HCT116 (cell line): ENCODE data around the gene SCN4A. TPM values are rescaled to one million over a fixed set of nuclear protein-coding genes. Genes with fewer than 3 reads are reported as not detected.

ENCODE experiments used
- ATAC-seq: fragments of 200-7000 bp; cut with Tn5 transposase; 2 replicates; pipeline ENCODE4 v1.9.1; 2020; ENCODE audit warnings: mild to moderate bottlenecking, moderate library complexity
- BruUV-seq: library from RNA; stranded (reverse); fragments of 400-500 nt; replicated peaks from 2 replicates; lab custom pipeline; 2021; lab: Mats Ljungman, UMichigan
- CTCF ChIA-PET: fragments of 300-600 bp; sonication (Branson Sonifier 250); formaldehyde crosslinking; loops from one replicate; lab custom pipeline; 2021; ENCODE audit warnings: antibody characterized with exemption; lab: Charles Lee
- POLR2A ChIA-PET: fragments of 300-600, 350-600 bp; sonication (Branson Sonifier 250); formaldehyde crosslinking; loops from one replicate; lab custom pipeline; 2021; ENCODE audit warnings: antibody characterized with exemption; lab: Charles Lee
- RAD21 ChIA-PET, 2 experiments: fragments of 300-600 bp; sonication (Branson Sonifier 250); formaldehyde crosslinking; loops; one replicate each; lab custom pipeline; 2023; ENCODE audit warnings: low total read pairs in 2 of 2; ENCODE audit not compliant: uncharacterized antibody in 2 of 2, unreplicated experiment in 2 of 2, low non-redundant PET in 1 of 2; lab: Charles Lee
- DNase-seq: peaks from one replicate; pipeline ENCODE4 v3.0.0-alpha.2; 2010; ENCODE audit warnings: low read depth, low spot score
- H2AFZ ChIP-seq: fragments of 200-600 bp; shearing (Covaris generic), sonication (generic); 2 replicates; pipeline ENCODE4 v1.6.1; 2017; ENCODE audit warnings: low read depth, mixed run types, mixed read lengths, antibody characterized with exemption, low read length; ENCODE audit not compliant: poor library complexity, severe bottlenecking
- H3K27ac ChIP-seq: 2 replicates; pipeline ENCODE4 v1.5.1; 2012; ENCODE audit warnings: low read depth, low read length
- H3K27me3 ChIP-seq: fragments of 200-600 bp; sonication (generic); 2 replicates; pipeline ENCODE4 v1.6.1; 2016; ENCODE audit warnings: mixed run types, low read length, mixed read lengths; ENCODE audit not compliant: insufficient read depth
- H3K36me3 ChIP-seq, 2 experiments: fragments of 200-500 bp in 1 of 2; fragments of 200-600 bp in 1 of 2; sonication (Bioruptor generic) in 1 of 2; sonication (generic) in 1 of 2; 2 replicates each; pipeline versions ENCODE4 v1.5.1 to v1.6.1; 2014 to 2016; ENCODE audit warnings: low read length in 2 of 2, inconsistent platforms in 1 of 2, mixed read lengths in 1 of 2, mixed run types in 1 of 2; ENCODE audit not compliant: insufficient read depth in 2 of 2, control insufficient read depth in 1 of 2
- H3K4me1 ChIP-seq, 2 experiments: fragments of 200-600 bp in 1 of 2; sonication (generic) in 1 of 2; 2 replicates each; pipeline versions ENCODE4 v1.5.1 to v1.6.1; 2012 to 2017; ENCODE audit warnings: low read length in 2 of 2, inconsistent platforms in 1 of 2, mild to moderate bottlenecking in 1 of 2, mixed read lengths in 1 of 2, mixed run types in 1 of 2, moderate library complexity in 1 of 2; ENCODE audit not compliant: insufficient read depth in 2 of 2, control insufficient read depth in 1 of 2
- H3K4me2 ChIP-seq: fragments of 200-600 bp; sonication (generic); 2 replicates; pipeline ENCODE4 v1.6.1; 2017; ENCODE audit warnings: mixed run types, low read length, mixed read lengths
- H3K4me3 ChIP-seq, 2 experiments: fragments of 200-600 bp in 1 of 2; sonication (generic) in 1 of 2; replicated peaks in 1 of 2; 2 replicates each; pipeline ENCODE4 v1.5.1; 2011 to 2016; ENCODE audit warnings: low read length in 2 of 2, control low read depth in 1 of 2, low read depth in 1 of 2, mild to moderate bottlenecking in 1 of 2, mixed read lengths in 1 of 2, mixed run types in 1 of 2
- H3K79me2 ChIP-seq: fragments of 200-600 bp; sonication (generic); 2 replicates; pipeline ENCODE4 v1.6.1; 2017; ENCODE audit warnings: mild to moderate bottlenecking, mixed run types, low read length, moderate library complexity, mixed read lengths; ENCODE audit not compliant: insufficient read depth
- H3K9ac ChIP-seq: fragments of 200-600 bp; sonication (generic); 2 replicates; pipeline ENCODE4 v1.6.1; 2016; ENCODE audit warnings: low read length, mixed read lengths
- H3K9me2 ChIP-seq: fragments of 200-600 bp; sonication (generic), shearing (Covaris generic); 2 replicates; pipeline ENCODE4 v1.6.1; 2017; ENCODE audit warnings: mixed run types, mild to moderate bottlenecking, moderate library complexity; ENCODE audit not compliant: insufficient read depth
- H3K9me3 ChIP-seq, 2 experiments: fragments of 200-500 bp in 1 of 2; fragments of 200-600 bp in 1 of 2; sonication (Bioruptor generic) in 1 of 2; sonication (generic) in 1 of 2; 2 replicates each; pipeline ENCODE4 v1.6.1; 2014 to 2017; ENCODE audit warnings: low read length in 2 of 2, mixed read lengths in 2 of 2, inconsistent platforms in 1 of 2, low read depth in 1 of 2, mild to moderate bottlenecking in 1 of 2, mixed run types in 1 of 2, moderate library complexity in 1 of 2; ENCODE audit not compliant: control insufficient read depth in 1 of 2, insufficient read depth in 1 of 2
- H4K20me1 ChIP-seq: fragments of 200-600 bp; sonication (generic), shearing (Covaris generic); 2 replicates; pipeline ENCODE4 v1.6.1; 2017; ENCODE audit warnings: mixed run types, mild to moderate bottlenecking, moderate library complexity; ENCODE audit not compliant: insufficient read depth
- ATF3 ChIP-seq: IDR thresholded peaks from 2 replicates; pipeline ENCODE4 v1.6.1; 2012
- EGR1 ChIP-seq: IDR thresholded peaks from 2 replicates; pipeline ENCODE4 v1.6.1; 2012; ENCODE audit warnings: low read depth
- ELF1 ChIP-seq: IDR thresholded peaks from 2 replicates; pipeline ENCODE4 v1.6.1; 2012; ENCODE audit warnings: low read depth, borderline replicate concordance
- EZH2 ChIP-seq: fragments of 200-600 bp; sonication (generic); IDR thresholded peaks from 2 replicates; pipeline ENCODE4 v1.6.1; 2017; ENCODE audit warnings: antibody characterized with exemption, mixed run types
- FOSL1 ChIP-seq: IDR thresholded peaks from 2 replicates; pipeline ENCODE4 v1.6.1; 2012; ENCODE audit warnings: low read depth
- MAX ChIP-seq: IDR thresholded peaks from 2 replicates; pipeline ENCODE4 v1.6.1; 2012
- RAD21 ChIP-seq: IDR thresholded peaks from 2 replicates; pipeline ENCODE4 v1.6.1; 2012; ENCODE audit warnings: low read depth, mild to moderate bottlenecking
- SP1 ChIP-seq: IDR thresholded peaks from 2 replicates; pipeline ENCODE4 v1.6.1; 2012; ENCODE audit warnings: low read depth
- TCF7L2 ChIP-seq: IDR thresholded peaks from 2 replicates; pipeline ENCODE4 v1.7.0; 2011; ENCODE audit warnings: borderline replicate concordance, inconsistent platforms; ENCODE audit not compliant: insufficient read depth, insufficient read length; ENCODE audit errors: extremely low read depth
- ZNF274 ChIP-seq: fragments of 200-500 bp; sonication (Bioruptor generic); IDR thresholded peaks from 2 replicates; pipeline ENCODE4 v1.6.1; 2014; ENCODE audit warnings: mild to moderate bottlenecking, low read depth, low read length, inconsistent platforms
- intact Hi-C: fragments of 100-400 bp; cut with micrococcal nuclease; formaldehyde crosslinking; loops from 2 replicates; pipeline ENCODE4 v1.10.0; 2022
- total RNA-seq: library from RNA; stranded (reverse); gene quantifications from one replicate; pipeline ENCODE4 v1.2.1, GENCODE V29; 2021; ENCODE audit not compliant: unreplicated experiment
- TF ChIP-seq, protein P1 (sequence below): IDR thresholded peaks from 2 replicates; pipeline ENCODE4 v1.6.1; 2012; ENCODE audit warnings: low read depth
- TF ChIP-seq, protein P2 (sequence below): IDR thresholded peaks from 2 replicates; pipeline ENCODE4 v1.6.1; 2011; ENCODE audit warnings: mild to moderate bottlenecking, low read length, moderate library complexity; ENCODE audit not compliant: insufficient replicate concordance; ENCODE audit errors: extremely low read depth

Gene SCN4A
- total RNA-seq, 1 experiment from 2014 or later, result 2.7 TPM

DNA sequence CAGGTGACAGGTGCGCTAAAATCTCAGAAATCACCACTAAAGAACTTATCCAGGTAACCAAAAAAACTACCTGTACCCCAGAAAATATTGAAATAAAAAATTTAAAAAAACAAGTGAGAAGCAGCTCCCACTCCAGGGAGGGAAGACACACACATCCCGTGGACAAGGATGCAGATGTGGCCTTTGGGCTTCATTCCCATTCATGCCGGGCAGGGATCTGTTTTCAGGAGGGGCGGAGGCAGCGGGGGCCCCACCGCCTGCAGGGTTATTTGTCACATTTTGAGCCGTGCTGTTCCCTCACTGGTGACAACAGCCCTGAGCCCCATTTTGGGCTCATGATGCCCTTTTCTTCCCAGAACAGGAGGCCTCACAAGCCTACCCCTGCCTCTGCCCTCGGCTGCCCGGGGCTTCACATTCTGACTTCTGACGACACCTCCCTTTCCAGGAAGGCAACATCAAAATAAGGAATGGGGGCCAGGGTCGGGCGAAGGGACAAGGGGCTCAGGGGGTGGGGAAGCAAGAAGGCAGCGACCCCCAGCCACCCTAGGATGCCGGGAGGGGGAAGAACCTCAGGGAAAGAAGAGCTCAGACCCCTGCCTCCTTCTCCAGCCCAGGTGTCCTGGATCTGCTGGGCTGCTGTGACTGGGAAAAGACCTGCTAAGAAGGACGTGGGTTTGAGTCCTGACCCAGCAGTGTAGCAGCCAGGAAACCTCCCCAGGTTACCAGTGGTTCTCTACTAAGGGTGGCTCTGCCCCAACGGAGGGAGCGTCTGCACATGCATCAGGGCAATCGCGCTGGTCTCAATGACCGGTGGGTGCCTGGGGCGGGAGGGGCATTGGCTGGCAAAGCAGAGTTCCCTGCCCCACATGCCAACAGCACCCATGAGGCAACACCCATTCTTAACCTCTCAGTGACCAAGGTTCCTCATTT, 38.3 kb downstream of the SCN4A start:
- ChIA-PET RAD21 (no interaction called here), CTCF (interaction anchor here (0.8 to 3.9 kb wide), 3 partner anchors 12 to 199 kb away, joined by 3 to 17 read pairs (median 3); no protein-coding TSS in a partner anchor), POLR2A (no interaction called here)
- Histone ChIP-seq H3K4me1 (peaks cover 0 to 11% of the 10 kb centered on the region in 2 experiments; a peak in 3 of 4 replicates), H3K4me2 (no peak overlapping the region), H3K9me2 (no peaks in the 10 kb centered on the region), H4K20me1 (no peaks in the 10 kb centered on the region), H3K27me3 (no peaks in the 10 kb centered on the region), H3K79me2 (no peaks in the 10 kb centered on the region), H3K9ac (no peak overlapping the region), H3K4me3 (no peak overlapping the region), H3K27ac (no peak overlapping the region), H3K36me3 (no peaks in the 10 kb centered on the region), H2AFZ (no peak overlapping the region), H3K9me3 (no peaks in the 10 kb centered on the region)
- no peak for ATAC-seq
- intact Hi-C loops, result no loop called here
- no peak for DNase-seq
- TF ChIP-seq ZNF274 (no peak), ELF1 (no peak), EGR1 (no peak), TCF7L2 (no peak), MAX (no peak), EZH2 (no peak), SP1 (no peak), FOSL1 (no peak), RAD21 (no peak), ATF3 (no peak)
- TF ChIP-seq, protein P1, sequence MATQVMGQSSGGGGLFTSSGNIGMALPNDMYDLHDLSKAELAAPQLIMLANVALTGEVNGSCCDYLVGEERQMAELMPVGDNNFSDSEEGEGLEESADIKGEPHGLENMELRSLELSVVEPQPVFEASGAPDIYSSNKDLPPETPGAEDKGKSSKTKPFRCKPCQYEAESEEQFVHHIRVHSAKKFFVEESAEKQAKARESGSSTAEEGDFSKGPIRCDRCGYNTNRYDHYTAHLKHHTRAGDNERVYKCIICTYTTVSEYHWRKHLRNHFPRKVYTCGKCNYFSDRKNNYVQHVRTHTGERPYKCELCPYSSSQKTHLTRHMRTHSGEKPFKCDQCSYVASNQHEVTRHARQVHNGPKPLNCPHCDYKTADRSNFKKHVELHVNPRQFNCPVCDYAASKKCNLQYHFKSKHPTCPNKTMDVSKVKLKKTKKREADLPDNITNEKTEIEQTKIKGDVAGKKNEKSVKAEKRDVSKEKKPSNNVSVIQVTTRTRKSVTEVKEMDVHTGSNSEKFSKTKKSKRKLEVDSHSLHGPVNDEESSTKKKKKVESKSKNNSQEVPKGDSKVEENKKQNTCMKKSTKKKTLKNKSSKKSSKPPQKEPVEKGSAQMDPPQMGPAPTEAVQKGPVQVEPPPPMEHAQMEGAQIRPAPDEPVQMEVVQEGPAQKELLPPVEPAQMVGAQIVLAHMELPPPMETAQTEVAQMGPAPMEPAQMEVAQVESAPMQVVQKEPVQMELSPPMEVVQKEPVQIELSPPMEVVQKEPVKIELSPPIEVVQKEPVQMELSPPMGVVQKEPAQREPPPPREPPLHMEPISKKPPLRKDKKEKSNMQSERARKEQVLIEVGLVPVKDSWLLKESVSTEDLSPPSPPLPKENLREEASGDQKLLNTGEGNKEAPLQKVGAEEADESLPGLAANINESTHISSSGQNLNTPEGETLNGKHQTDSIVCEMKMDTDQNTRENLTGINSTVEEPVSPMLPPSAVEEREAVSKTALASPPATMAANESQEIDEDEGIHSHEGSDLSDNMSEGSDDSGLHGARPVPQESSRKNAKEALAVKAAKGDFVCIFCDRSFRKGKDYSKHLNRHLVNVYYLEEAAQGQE, result no peak
- TF ChIP-seq, protein P2, sequence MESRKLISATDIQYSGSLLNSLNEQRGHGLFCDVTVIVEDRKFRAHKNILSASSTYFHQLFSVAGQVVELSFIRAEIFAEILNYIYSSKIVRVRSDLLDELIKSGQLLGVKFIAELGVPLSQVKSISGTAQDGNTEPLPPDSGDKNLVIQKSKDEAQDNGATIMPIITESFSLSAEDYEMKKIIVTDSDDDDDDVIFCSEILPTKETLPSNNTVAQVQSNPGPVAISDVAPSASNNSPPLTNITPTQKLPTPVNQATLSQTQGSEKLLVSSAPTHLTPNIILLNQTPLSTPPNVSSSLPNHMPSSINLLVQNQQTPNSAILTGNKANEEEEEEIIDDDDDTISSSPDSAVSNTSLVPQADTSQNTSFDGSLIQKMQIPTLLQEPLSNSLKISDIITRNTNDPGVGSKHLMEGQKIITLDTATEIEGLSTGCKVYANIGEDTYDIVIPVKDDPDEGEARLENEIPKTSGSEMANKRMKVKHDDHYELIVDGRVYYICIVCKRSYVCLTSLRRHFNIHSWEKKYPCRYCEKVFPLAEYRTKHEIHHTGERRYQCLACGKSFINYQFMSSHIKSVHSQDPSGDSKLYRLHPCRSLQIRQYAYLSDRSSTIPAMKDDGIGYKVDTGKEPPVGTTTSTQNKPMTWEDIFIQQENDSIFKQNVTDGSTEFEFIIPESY, result no peak
- no TSS peak for BruUV-seq
